Neuron (in vitro differentiated cells): ENCODE data around the gene DCXR.

Experiments used
- H2AFZ ChIP-seq: one replicate; pipeline ENCODE4 v1.6.1; 2013; ENCODE audit warnings: low read depth, mild to moderate bottlenecking, inconsistent platforms, low read length, moderate library complexity
- H3K27me3 ChIP-seq: one replicate; pipeline ENCODE4 v1.6.1; 2013; ENCODE audit warnings: low read length; ENCODE audit not compliant: insufficient read depth
- H3K36me3 ChIP-seq: one replicate; pipeline ENCODE4 v1.6.1; 2013; ENCODE audit warnings: low read length; ENCODE audit not compliant: insufficient read depth
- H3K4me1 ChIP-seq: one replicate; pipeline ENCODE4 v1.6.1; 2013; ENCODE audit warnings: low read length; ENCODE audit not compliant: insufficient read depth
- H3K4me3 ChIP-seq: 2 replicates; pipeline ENCODE4 v1.5.1; 2013; ENCODE audit warnings: mild to moderate bottlenecking, low read length, moderate library complexity
- H3K9me3 ChIP-seq: one replicate; pipeline ENCODE4 v1.6.1; 2013; ENCODE audit warnings: low read length

Gene DCXR

DNA sequence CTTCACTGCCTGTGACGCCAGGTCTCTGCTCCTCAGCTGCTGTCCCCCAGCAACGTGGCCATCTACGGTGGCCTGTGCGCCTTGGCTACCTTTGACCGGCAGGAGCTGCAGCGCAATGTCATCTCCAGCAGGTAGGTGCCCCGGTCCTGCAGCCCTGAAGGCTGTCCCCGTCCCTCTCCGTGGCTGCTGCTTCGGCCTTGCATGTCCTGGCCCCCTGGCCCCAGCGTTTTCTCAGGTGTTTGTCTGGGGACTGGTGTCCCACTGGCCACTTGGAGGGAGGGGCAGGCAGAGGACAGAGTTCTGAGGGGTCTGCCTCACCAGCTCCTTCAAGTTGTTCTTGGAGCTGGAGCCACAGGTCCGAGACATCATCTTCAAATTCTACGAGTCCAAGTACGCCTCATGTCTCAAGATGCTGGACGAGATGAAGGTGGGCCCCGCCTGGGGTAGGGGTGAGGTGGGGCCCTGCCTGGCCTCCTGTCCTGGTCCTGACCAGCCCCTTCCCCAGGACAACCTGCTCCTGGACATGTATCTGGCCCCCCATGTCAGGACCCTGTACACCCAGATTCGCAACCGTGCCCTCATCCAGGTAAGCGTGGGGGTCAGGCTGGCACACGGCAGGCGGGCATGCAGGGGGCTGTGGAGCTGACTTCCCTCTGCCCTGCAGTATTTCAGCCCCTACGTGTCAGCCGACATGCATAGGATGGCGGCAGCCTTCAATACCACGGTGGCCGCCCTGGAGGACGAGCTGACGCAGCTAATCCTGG is 18.6 kb upstream of the DCXR start:
- Histone ChIP-seq H3K4me3 (no peak overlapping the region), H3K9me3 (no peaks in the 10 kb centered on the region), H3K27me3 (no peaks in the 10 kb centered on the region), H3K36me3 (peaks cover 70% of the 10 kb centered on the region), H2AFZ (no peak overlapping the region), H3K4me1 (peaks cover 11% of the 10 kb centered on the region)

DNA sequence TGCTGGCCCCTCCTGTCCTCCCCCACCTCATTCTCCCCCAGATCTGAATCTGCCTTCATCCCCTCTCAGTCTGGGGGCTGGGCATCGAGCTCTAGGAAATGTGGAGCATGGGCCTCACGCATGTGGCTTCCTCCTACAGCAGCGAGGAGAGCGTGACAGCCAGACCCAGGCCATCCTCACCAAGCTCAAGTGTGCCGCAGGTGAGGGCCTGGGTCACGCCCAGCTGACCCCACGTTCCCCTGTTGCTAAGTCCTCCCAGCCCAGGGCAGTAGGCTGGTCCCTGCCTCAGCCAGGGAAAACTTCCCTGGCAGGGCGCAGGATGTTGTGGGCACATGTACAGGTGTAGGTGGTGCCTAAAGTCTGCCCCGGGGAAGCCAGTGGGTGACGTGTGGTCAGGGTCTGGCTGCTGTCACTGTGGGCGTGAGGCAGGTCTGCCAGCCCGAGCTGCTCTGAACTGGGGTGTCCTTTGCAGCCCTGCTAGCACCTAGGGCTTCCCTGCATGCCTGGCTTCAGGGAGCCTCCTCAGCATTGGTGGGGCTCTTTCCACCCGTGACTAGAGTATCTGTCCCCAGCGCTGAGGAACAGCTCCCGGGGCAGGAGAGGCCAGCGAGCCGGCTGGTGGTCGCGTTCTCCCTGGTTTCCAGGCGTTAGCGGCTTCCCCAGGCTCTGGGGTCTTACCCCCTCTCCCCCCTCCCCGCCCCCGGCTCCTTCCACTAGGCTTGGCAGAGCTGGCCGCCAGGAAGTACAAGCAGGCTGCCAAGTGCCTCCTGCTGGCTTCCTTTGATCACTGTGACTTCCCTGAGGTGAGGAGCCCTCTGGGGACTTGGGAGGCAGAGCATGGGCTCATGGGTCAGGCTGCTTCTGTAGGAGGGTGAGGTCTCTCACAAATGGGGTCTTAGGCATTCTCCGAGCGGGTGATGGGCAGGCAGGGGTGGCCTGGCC is 17.8 kb upstream of the DCXR start:
- H3K27me3 ChIP-seq = no peaks in the 10 kb centered on the region
- no peaks in the 10 kb centered on the region for H3K9me3 ChIP-seq
- no peak overlapping the region for H2AFZ ChIP-seq
- H3K36me3 ChIP-seq = peaks cover 65% of the 10 kb centered on the region
- no peak overlapping the region for H3K4me3 ChIP-seq
- peaks cover 18% of the 10 kb centered on the region for H3K4me1 ChIP-seq

DNA sequence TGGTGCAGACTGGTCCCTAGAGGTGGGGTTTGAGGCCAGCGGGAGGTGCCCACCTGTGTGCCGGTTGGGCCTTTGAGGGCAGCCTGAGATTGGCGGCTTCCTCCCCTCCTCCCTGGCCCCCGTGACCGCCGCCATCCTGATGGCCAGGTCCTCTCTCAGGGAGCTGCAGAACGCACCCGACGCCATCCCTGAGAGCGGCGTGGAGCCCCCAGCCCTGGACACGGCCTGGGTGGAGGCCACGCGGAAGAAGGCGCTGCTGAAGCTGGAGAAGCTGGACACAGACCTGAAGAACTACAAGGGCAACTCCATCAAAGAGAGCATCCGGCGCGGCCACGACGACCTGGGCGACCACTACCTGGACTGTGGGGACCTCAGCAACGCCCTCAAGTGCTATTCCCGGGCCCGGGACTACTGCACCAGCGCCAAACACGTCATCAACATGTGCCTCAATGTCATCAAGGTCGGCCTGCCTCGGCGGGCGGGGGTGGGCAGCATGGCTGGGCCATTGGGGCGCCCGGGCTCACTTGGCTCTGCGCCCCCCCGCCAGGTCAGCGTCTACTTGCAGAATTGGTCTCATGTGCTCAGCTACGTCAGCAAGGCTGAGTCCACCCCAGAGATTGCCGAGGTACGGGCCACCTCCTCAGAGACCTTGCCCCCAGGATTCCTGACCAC is 17.0 kb upstream of the DCXR start:
- no peaks in the 10 kb centered on the region for H3K9me3 ChIP-seq
- no peak overlapping the region for H2AFZ ChIP-seq
- no peaks in the 10 kb centered on the region for H3K27me3 ChIP-seq
- H3K4me3 ChIP-seq = no peak overlapping the region
- peaks cover 19% of the 10 kb centered on the region for H3K4me1 ChIP-seq
- H3K36me3 ChIP-seq = peaks cover 60% of the 10 kb centered on the region

DNA sequence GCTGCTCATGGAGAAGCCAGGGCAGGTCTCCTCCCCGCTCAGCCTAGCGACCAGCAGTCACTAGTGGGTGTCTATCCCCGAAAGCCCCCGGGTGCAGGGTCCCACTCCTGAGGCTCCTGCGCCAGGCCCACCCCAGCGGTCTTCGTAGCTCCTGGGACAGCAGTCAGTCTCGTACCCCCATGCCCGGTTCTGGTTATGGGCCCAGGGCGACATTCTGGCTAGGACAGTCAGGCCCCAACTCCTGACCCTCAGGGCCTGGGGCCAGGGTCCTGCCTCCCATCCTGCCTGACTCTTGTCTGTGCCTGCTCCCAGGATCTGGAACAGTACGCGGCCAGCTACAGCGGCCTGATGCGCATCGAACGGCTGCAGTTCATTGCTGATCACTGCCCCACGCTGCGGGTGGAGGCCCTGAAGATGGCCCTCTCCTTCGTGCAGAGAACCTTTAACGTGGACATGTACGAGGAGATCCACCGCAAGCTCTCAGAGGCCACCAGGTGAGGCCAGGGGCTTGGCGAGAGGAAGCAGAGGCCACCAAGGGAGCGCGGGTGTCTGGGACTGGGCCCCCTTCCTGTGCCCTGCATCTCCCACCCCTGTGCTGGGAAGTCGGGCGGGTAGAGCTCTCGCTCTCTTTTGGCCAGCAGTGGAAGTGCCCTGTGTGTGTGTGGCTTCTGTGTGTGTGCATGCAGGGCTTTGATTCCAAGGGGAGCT is 16.2 kb upstream of the DCXR start:
- H3K4me3 ChIP-seq = peak overlapping the region; percentile 93
- no peak overlapping the region for H2AFZ ChIP-seq
- peaks cover 19% of the 10 kb centered on the region for H3K4me1 ChIP-seq
- peaks cover 60% of the 10 kb centered on the region for H3K36me3 ChIP-seq
- H3K27me3 ChIP-seq = no peaks in the 10 kb centered on the region
- H3K9me3 ChIP-seq = no peaks in the 10 kb centered on the region

DNA sequence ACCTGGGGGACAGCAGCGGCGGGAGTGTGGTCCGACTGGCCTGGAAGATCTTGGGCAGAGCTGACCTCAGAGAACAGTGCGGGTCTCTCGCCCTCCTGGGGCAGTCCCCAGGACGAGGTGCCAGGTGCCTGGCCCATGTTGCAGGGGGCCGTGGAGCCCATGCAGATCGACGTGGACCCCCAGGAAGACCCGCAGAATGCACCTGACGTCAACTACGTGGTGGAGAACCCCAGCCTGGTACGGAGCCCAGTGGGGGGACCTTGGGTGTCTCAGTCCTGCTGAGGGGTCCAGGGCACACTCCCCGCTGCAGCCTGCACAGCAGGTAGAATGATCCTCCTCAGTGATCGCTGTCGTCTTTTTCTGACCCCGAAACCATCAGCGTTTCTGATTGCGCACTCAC is 15.6 kb upstream of the DCXR start:
- H3K4me3 ChIP-seq = peak overlapping the region; percentile 93
- no peaks in the 10 kb centered on the region for H3K27me3 ChIP-seq
- H3K9me3 ChIP-seq = no peaks in the 10 kb centered on the region
- H2AFZ ChIP-seq = no peak overlapping the region
- H3K4me1 ChIP-seq = peaks cover 19% of the 10 kb centered on the region
- H3K36me3 ChIP-seq = peaks cover 58% of the 10 kb centered on the region

DNA sequence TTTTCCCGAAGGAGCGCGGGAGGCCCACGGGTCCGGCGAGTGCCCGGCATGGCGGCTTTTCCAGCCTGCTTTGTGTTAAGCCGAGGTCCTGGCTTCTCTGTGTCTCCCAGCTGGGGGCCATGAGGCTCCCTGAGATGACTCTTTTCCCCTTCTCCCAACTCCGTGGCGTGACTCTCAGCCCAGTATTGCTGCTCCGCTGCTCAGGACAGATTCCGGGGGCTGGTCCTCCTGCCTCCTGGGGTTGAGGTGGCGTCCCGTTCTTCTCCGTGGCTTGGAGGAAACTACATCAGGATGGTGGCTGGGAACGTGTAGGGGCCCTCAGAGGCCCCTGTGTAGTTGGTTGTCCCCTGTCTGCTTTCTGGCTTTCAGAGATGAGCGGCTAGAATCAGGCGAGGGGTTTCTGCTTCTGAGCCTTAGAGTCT is 15.2 kb upstream of the DCXR start:
- Histone ChIP-seq H3K9me3 (no peaks in the 10 kb centered on the region), H2AFZ (no peak overlapping the region), H3K4me1 (peaks cover 19% of the 10 kb centered on the region), H3K4me3 (peak overlapping the region; percentile 93), H3K27me3 (no peaks in the 10 kb centered on the region), H3K36me3 (peaks cover 62% of the 10 kb centered on the region)

DNA sequence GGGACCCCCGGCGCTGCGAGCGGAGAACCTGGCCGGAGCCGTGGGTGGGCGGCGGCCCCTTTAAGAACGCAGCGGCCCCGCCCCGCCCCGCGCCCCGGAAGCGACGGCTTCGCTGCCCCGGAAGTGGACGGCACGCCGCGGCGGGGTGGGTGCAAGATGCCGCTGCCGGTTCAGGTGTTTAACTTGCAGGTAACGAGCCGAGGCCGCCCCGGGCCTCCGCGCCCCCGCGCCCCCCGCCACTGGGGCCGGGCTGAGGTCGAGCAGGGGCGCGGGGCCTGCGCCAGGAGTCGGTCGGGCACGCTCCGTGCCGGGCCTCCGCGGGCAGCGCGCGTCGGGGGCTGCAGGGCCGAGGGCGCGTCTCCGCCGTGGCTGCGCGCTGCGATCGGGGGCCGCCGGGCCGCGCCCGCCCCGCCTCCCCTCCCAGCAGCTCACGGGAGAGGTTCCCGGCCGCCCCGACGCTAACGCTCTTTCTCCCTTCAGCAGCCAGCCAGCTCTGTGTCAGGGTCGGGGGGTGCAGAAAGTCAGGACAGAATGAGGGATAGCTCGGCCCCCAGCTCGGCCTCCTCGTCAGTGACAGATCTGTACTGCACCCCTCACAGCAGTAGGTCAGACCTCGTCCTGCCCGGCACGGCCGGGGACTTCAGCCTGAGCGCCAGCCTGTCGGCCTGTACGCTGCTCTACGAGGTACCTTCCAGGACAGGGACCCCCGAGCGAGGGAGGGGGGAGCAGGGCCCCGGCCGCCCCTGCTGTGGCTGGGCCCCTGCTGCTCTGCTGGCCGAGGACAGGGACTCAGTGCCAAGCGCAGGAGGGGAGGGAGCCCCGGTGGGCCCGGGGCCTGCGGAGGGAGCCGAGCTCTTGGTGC is 14.5 kb upstream of the DCXR start, which contains the start of the genes GPS1 and RFNG:
Gene GPS1, plus strand, starts transcription at position 123 of the 862 bp plus-strand sequence. Its CDS starts 34 bp downstream, at position 157.
Gene RFNG, minus strand, starts transcription at position 36 of the 862 bp plus-strand sequence. CDS start 45 bp downstream, outside the sequence.
- Histone ChIP-seq H3K9me3 (no peaks in the 10 kb centered on the region), H3K27me3 (no peaks in the 10 kb centered on the region), H2AFZ (no peak within 1 kb of the TSS), H3K36me3 (peaks cover 60% of the 10 kb centered on the region), H3K4me3 (peak within 1 kb of the TSS; percentile 93), H3K4me1 (peaks cover 19% of the 10 kb centered on the region)

DNA sequence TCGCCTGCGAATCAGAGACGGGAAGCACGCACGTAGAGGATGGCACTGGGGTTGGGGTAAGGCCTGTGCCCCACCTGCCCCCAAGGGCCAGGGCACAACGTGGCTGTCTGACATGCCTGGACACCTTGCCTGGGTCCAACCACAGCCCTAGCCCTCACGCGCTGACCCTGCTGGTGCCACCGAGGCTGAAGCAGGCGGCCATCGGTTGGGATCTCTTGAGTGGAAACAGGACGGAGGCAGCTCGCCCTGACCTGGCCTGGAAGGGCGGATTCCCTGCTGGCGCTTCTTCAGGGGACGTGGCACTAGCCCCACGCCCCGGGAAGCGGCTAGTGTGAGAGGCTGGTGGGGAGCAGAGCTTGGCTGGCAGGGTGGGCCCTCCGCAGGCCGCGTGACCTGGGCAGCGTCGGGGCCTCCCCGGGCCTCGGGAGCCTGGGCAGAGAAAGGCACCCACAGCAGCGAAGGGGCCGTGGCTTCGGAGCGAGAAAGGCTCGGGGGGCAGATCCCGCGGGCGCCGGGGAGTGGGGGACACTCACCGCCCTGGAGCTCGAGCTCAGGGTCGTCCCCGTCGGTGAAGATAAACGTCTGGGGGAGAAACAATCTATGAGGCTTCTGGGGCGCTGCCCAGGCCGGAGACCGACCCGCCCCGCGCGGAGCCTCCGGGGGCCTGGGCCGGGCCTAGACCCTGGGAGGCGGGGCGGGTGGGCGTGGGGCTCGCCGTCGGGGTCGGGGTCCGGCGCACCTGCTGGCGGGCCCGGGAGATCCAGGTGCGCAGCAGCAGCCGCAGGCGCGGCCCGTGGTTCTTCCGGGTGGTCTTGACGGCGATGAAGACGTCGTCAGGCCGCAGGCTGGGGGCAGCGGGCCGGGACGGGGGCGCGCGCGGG is 13.5 kb upstream of the DCXR start:
- Histone ChIP-seq H3K9me3 (no peaks in the 10 kb centered on the region), H3K4me3 (peak overlapping the region; percentile 93), H3K4me1 (peaks cover 19% of the 10 kb centered on the region), H3K27me3 (no peaks in the 10 kb centered on the region), H3K36me3 (peaks cover 50% of the 10 kb centered on the region), H2AFZ (no peak overlapping the region)

DNA sequence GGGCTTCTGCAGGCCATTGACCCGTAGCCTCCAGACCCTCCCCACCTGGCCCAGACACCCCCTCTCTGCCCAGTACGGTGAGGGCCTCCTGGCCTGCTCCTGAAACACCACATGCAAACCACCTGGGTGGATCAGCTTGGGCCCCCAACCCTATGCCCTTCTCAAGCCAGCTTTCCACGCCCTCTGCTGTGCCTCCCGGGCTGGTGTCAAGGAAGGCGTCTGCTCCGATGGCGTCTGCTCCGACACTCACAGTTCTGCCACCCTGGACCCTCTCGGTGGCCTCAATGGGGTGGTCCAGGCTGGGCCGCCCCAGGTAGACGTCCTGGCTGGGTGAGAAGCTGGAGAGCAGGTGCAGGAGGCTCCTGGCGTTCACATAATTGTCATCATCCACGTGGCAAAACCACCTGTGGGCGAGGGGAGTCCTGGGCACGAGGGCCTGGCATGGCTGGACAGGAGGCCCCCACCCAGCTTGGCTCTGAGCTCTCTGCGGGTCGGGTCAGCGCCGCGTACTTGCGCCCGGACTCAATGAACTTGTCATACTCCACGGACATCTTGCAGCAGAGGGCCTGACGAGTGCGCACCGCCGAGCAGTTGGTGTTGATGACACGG is 12.8 kb upstream of the DCXR start:
- Histone ChIP-seq H3K9me3 (no peaks in the 10 kb centered on the region), H2AFZ (no peak overlapping the region), H3K27me3 (no peaks in the 10 kb centered on the region), H3K4me1 (peaks cover 19% of the 10 kb centered on the region), H3K36me3 (peaks cover 44% of the 10 kb centered on the region), H3K4me3 (peak overlapping the region; percentile 93)

DNA sequence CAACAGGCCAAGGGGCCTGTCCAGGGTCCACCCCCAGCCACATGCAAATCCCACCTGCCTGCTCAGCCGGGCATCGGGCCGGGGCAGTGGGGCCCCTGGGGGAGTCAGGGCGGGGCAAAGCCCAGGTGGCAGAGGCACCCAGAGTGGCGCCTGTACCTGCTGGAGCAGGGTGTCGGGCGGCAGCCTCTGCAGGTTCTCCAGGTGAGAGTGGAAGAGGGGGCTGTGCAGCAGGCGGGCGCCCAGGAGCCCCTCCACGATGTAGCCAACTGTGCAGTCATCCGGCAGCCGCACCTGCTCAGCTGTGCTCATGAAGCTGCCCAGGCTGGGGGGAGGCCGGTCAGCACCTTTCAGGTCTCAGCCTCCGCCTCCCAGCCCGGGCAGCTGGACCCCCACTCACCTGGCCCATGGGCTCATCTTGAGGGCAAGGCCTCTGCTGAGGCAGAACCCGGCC is 12.0 kb upstream of the DCXR start:
- H3K27me3 ChIP-seq = no peaks in the 10 kb centered on the region
- no peaks in the 10 kb centered on the region for H3K9me3 ChIP-seq
- H3K4me1 ChIP-seq = peaks cover 19% of the 10 kb centered on the region
- no peak overlapping the region for H3K4me3 ChIP-seq
- peaks cover 37% of the 10 kb centered on the region for H3K36me3 ChIP-seq
- H2AFZ ChIP-seq = no peak overlapping the region

DNA sequence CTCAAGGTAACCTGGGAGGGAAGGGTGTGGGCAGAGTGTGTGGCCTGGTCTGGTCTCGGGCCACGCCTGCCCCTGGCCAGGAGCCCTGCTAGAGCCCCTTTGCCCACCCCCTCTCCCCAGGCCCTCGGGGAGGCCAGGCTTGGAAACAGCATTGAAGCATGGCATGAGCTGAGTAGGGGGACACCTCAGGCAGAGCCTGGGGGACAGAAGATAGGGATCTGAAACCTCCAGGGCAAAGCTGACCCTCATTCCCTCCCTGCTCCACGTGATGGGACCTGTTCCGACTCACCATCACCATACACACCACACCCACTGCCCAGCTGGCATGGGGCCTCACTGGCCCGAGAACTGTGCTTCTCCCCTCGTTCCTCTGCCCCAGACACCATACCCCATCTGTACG is 11.6 kb upstream of the DCXR start:
- Histone ChIP-seq H3K36me3 (peaks cover 33% of the 10 kb centered on the region), H3K4me1 (peaks cover 19% of the 10 kb centered on the region), H2AFZ (no peak overlapping the region), H3K9me3 (no peaks in the 10 kb centered on the region), H3K4me3 (no peak overlapping the region), H3K27me3 (no peaks in the 10 kb centered on the region)
